NCI-H2029 (cell line): ENCODE results near the gene MTARC2.

Source experiments
- DNase-seq: peaks from one replicate; lab custom pipeline; 2025; lab: John Stamatoyannopoulos, UW

MTARC2 gene

DNA sequence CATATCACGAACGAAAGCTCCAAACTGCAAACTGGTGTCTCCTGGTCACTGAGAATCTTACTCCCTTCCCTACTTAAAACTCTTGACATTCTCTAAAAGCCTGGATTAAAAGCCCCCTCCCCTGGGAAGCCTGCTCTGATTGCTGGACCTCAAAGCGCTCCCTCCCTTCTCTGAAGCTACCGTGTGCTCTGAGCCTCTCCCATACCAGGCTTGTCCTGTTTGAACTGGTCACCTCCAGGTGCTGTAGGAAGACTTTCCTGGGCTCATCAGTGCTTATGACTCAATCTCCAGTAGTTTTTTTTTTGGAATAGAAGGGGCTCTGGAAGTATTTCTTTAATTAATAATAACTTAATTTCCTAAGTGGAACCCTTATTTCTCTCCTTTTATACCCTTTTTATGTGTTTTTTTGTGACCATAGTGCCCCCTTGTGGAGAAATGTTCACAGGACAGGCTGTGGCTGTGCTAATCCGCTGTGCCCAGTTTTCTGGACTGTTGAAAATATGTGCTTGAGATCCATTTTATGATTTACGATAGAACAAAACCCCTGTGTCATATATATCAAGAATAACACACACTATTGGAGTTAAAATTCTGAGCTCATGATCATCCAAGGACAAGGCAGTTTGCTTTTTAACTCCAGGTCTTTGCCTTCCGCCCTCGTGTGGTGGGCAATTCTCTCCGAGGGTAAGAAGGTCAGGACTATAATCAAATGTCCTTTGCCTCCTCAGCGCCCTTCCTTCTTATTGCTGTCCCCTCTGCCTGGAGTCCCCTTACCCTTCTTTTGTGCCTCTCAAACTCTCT lies 55.5 kb downstream of the MTARC2 start:
- DNase-seq: no peak

DNA sequence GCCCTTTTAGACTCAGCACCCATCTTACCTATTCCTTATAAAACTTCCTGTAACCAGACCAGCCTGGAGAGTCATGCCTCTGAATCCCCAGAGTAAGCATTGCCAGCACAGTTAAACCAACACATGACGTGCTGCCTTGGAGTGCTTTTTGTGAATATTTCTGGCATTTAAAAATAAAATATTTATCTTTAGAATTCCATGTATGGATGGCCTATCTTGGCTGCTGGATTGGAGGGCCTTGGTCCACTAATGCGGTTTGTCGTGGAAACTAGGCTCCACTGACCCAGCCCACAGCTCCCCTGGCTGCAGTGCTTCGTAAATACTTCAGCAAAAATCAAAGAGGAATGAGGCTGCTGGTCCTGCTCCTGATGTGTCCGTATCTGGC lies 56.1 kb downstream of the MTARC2 start:
- DNase-seq: no peak

DNA sequence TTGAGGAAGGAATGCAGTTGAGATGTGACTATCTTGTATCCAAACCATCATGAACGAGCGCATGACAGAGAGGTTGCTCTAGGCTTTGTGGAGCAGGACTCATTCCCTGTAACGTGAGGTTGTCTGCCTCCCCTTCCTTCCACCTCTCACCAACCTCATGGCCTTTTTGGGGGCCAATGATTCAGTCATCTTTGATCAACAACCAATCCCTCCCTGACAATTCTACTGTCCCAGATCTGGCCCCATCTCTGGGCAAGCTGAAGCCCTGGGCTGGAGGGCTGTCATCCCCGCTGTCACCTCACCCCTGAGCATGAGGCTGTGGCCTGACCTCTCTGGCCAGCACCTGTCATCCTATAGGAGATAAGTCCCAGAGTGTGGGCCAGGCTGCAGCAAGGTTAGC lies 58.3 kb downstream of the MTARC2 start:
- DNase-seq: no peak

DNA sequence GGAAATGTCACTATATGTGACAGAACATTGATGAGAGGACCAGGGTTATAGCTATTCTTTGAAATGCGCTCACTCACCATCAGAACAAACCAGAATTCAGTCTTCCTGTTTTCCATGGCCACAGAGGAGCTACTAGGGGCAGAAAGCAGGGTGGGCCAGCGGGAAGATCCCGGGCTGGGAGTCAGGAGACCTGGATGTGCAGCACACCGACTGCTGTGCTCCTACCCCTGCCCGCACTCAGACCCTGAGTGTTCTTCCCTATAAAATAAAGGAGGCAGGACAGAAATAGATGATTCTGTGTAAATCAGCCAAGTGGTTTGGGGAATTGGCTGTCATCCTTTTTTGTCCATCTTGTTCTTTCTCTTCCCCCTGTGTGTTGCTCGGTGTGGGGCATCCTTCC lies 59.6 kb downstream of the MTARC2 start:
- no peak for DNase-seq

DNA sequence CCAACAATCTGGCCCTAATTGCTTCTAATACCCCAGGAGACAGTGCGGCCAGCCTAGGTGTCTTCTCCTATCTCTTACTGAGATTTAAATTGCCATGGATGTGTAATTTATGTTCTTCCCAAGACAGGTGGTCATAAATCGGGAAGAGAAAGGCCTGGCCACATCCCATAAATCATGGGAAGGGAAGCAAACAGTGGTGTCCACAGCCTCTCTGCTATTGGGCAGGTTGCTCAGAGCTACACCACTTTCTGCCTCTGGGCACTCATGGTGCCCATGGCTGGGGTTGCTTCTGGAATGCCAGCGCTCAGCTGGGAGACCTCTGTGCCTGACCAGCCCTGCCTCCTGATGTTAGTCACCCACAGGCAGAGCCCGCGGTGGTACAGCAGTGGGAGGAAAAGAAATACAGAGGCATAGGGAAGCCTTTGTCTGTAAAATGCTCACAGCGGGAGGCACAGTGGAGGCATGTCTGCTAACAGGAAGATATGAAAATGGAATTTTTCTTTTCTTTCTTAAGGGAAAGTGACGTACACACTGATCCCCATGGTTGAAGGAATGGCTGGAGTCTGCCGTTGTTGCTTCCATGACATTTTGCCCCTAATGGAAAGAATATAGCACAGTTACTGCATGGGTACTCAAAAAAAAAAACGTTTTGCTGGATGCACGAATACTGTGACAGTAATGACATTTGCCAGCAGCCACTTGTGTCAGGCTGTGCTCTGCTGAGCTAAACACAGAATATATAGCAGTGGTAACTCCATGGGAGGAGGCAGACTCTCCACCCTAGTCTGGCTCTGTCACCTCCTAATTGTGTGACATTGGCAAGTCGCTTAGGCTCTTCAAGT lies 60.4 kb downstream of the MTARC2 start:
- no peak for DNase-seq

DNA sequence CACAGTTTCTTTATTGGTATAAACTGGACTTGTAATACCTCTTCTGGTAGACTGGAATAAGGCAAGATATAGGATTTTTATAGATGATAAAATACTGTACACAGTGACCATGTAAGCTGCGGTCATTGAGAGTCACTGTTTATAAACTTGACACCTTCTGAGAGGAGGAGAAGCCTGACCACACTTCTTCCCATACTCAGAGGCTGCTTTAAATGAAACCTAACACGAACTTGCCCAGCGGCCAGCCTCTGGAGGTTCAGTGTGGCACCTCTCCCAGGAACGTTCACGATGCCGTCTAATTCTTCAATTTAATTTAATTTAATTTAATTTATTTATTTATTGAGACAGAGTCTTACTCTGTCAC lies 61.0 kb downstream of the MTARC2 start:
- DNase-seq: no peak

DNA sequence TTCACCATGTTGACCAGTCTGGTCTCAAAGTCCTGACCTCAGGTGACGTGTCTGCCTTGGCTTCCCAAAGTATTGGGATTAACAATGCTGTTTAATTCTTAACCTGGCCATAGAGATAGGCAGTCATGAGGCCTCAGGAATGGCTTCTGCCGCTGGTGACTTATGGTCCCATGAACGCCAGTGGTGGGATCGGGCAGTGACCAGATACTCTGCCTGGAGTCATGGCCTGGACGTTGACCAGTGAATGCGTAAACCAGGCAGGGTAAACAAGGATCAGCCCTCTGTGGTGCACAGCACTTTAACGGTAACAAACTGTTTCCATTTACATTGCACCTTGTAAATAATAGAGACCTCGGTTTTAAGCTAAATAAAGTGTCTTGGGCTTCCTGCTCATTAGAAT lies 61.6 kb downstream of the MTARC2 start:
- DNase-seq: no peak

DNA sequence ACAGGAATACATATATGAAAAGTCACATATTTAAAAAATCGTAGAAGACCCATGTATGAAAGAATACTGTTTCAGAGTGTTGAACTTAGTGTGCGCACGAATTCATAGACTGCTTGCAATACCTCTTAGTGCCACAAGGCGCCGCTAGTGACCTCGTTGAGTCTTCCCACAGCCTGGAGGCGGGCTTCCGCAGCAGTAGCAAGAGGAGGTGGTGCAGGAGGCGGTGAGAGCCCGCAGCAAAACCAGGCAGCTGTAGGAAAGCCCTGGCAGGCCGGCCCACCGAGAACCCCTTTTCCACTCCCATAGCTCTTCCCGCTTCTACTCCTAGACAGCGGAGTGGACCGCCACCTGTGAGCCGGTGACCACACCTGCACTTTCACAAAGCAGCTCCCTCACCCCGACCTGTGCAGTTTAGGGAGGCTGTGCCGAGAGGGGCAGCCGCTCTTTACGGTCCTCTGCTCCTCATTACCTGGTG lies 62.1 kb downstream of the MTARC2 start:
- DNase-seq: no peak

DNA sequence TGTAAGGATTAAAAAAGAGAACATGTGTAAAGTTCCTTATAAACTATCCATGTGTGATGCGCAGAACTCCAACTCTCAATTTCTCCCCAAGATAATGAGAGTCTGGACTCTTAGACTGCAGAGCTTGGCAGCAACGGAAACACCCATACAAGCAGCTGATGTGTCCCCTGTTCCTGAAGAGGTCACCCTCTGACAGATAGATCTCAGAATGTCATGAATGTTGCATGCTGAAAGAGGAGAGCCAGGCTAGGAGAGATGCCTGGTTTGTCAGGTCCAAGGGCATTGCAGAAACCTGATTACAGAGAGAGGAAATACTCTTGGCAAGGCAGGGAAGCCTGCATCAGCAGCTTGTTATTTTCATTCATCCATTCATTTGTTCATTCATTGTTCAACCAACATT lies 62.8 kb downstream of the MTARC2 start:
- DNase-seq: no peak

DNA sequence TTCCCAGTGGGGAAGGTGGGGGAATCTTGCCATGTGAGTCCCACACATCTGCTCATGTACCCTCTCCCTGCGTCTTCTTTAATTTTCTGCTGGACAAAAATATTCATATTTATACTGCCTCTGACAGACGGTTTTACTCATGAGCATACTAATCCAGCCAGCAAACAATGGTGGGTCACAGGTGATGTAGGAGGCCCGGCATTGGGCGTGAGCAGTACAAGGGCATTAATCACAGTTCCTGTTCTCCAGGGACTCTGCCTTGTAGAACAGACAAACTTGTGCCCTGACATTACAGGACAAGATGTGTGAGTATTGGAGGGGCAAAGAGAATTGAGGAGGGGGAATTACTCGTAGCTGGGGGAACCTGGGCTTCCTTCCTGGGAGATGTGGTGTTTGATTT lies 63.6 kb downstream of the MTARC2 start:
- DNase-seq: no peak

DNA sequence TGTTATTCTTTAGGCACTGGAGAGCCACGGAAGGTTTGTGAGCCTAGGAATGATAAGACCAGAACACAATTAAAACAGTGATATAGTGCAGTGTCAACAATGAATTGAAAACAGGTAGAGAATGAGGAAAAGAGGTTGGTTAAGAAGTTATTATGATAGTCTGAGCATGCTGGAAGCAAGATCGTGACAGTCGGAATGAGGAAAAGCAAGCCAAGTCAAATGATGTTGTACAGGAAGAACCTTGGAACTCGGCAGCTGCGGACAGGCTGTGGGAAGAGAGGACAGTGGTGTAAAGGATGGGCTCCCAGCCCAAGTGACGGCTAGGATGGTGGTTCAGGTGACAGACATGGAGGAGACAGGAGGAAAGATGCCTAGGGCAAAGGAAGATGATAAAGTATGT lies 64.2 kb downstream of the MTARC2 start:
- no peak for DNase-seq

DNA sequence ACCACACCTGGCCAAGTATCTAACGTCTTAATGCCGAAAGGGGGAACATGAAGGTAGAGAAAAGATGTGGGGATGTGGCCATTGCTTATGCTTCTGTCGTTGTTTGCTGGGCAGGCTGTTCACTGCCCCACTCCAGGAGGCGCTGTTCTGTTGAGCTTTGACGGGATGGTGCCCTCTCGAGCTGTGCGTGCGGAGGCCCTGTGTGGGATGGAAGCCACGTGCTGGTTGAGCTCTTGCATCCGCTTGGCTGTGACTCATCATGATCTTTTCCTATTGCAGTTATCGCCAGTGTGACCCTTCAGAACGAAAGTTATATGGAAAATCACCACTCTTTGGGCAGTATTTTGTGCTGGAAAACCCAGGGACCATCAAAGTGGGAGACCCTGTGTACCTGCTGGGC lies 64.9 kb downstream of the MTARC2 start:
- DNase-seq: no peak

DNA sequence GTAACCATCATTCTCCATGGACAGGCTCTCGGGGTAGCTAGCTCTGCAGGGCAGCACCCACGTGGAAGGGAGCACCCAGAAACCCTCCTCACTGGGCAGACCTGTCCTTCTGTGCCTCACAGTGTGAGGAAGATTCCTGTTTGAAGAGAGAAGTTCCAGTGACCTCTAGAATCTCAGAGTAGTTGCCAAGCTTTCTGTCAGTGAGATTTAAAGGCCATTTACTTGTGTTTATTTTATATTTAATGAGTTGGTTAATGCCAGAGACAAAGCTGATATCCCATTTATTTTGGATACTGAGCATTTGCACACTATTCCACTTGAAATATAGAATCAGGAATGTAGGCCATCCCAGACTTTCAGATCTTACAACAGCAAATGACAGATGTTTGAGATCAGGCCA lies 67.3 kb downstream of the MTARC2 start:
- DNase-seq: no peak

DNA sequence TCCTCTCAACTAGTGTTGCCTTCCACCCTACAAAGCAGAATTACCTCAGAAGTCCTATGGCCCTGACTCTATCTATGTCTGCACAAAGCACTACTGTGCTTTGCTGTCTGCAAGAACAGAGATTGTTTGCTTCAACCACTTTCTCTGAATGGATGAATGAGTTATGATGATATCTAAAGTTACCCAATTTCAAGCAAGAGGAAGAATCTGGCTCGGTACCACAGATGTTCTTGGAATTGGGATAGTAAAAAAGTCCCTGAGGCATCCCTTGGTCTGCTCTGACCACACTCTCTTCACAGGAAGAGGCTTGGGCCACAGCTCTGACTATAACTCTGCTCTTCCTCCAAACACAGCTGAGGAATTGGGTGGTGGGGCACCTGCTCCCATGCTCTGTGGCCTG lies 69.8 kb downstream of the MTARC2 start:
- DNase-seq: no peak

DNA sequence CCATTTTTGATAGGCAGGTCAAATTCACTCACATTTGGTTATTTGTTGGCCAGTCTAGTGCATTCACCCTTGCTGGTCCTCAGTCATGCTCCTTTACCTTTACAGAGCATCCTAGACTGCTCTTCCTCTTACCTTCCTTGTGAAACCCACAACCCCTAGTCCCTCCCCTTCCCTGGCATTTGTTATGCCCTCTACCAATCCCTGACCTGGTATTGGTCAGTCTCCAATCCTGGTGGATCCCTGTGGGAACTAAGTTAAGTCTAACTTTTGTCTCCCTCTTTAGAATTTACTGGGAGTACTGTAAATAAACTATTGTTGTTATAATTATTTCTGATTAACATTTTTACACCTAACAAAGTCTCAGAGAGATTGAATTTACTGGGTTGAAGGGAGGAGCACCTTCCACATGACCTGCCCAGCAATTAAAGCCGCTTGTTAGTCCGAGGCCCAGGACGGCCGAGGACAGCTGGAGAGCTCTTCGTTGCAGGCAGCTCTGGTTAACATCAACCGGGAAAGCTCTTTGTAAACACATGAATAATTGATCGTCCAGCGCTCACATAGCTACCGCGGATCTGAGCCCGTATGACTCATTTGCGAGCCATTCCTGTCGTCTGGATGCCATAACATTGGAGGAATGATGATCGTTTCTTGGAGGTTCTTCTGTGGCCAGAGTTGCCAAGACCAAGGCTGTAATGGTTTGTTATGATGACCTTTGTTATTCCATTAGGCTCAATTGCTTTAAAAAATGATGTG lies 70.5 kb downstream of the MTARC2 start:
- DNase-seq: no peak

DNA sequence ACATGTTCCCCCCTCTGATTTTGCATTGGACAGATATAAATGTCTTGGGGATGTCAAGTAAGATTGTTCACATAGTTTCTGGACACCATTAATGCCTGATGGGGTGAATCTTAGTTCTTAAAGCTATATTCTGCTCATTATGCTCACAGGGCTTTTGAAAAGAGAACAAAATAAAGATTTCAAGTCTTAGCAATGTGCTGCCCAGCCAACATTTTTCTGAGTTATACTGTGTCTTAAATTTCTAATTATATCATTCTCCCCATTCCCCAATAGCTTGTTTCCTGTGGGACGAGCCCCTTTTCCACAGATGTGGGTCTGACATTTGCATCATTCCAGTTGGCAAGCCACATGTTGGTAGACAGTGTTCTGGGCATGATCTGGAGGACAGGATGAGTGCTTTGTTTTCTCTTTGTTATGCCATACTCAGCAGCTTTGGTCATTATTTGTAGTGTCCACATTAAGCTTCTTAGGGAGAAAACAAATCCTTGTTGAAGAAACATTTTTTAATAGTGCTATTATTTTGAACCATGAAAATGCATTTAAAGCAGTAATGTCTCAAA lies 71.4 kb downstream of the MTARC2 start:
- no peak for DNase-seq

DNA sequence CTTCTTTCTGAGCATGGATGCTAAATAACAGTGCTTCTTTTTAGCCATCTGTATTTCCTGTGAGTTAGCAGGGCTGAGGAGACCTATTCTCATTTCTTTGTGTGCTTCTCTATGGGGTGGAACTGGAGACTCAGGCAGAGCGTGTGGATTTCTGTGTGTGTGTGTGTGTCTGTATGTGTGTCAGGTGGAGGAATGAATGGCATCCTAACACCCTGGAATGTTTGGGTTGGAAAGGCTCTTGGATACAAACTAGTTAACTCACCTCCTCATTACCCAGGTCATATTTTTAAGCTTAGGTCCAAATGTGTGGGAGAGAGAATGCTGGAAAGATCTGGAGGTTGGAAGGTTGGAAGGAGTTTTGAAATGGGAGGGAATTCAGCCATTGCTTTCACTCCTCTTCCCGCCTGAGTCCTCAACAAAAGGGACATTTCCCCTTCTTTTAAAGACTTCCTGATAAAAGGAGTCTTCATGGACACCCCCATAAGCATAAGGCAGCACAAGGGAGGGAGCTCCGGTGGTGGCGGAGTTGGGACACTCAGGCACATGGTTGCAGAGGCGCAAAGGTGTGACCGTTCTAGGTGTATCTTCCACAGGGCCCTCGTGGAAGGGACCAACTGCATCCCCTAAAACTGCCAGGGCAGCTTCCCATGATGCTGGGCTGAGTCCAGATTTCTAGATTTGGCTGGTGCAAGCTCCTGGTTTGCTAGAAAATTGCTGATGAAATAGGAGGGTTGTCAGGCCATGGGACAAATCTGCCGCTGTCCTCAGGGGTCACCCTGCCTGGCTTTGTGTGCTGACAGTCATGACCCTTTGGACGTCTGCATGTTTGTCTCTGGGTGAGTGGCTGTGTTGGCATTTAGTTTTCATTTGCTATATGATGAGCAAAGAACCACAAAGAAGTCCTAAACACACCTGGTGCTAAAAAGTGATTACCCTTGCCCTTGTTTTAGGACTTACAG lies 76.2 kb downstream of the MTARC2 start:
- DNase-seq: no peak

DNA sequence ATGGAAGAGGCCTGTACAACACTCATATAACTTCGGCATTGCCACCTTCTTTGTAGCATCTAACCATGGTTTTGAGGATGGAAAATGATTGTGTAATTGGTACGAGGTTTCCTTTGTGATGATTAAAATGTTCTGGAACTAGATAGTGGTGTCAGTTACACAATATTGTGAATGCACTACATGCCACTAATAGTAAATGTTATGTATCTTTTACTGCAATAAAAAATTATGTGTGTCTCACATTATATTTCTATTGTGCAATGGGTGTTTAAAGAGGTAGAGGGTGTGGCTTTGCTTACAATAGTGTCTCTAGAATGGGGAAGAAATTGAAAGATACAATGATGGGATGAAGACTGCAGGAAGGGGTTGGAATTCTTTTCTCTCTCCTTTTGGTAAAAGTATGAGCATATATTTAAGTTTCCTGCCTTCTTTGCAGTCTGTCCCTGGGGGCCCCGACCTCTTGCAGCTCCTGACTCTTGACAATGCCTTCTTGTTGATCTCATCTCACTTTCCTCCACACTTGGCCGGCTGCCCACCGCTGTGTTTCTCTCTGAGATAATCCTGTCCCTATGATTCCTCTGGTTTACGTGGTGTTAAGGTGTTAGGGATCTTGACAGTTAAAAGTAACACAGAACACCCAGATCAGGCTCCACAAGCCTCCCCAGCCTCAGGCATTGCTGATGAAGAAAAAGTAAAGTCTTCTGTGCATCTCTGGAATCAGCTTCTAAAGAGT lies 77.9 kb downstream of the MTARC2 start:
- no peak for DNase-seq

DNA sequence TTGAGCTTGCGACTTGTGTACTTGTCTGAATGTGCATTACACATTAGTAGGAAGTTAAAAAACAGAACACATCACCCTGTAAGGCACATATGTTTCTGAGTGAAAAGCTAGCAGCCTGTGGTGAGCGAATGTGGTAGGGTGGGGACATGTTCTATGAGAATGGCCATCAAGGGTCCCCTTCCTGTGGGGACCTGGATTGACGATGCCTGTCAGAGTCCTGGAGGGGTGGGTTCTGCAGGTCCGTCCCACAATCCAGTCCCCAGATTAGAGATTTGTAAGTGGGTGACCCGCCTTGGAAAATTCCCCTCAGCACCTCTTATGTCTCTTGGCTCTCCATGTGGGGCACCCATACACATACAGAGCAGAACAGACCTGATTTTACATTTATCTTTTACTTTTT lies 78.6 kb downstream of the MTARC2 start:
- no peak for DNase-seq

DNA sequence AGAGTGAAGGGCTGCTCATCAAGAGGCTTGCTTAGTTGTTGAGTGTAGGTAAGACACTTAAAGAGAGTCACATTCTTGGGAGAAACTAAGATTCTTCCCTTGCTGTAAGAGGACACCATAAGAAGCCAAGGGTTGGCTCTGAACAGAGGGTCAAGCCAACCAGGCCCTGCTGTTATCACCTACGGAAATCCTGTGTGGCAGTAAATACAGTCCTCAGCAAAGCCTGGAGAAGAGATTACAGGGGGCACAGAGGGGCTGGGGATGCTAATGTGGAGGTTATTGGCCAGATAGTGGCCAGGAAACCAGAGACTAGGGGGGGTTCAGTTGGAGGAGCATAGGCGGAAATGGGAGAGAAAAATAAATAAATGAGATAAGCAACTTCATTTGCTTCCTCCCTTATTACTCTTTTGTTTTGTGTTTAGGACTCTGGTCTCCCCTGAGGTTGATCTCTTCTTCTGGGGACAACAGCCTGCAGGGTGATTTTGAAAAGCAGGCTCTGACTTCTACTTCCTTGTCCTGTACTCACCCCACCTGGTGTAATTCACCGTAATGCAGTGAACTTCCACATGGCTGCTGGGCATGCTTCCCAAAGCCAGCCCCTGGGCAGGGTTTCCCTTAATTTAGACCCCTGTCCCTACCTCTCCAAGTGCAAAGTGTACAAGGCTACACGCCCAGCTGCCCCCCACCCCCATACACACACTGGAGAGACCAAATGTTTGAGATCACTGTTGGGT lies 79.5 kb downstream of the MTARC2 start:
- DNase-seq: no peak
